Hepatocyte (in vitro differentiated cells): ENCODE results near the gene CST11.

ENCODE experiments used
- EZH2 ChIP-seq: fragments of 200-600 bp; sonication (generic); IDR thresholded peaks from 2 replicates; pipeline ENCODE4 v1.6.1; 2016; ENCODE audit warnings: antibody characterized with exemption, mild to moderate bottlenecking, borderline replicate concordance
- TF ChIP-seq, protein P1 (sequence below): fragments of 200-600 bp; sonication (generic); IDR thresholded peaks from 2 replicates; pipeline ENCODE4 v1.5.1; 2016; ENCODE audit warnings: antibody characterized with exemption, mild to moderate bottlenecking; ENCODE audit not compliant: poor library complexity

DNA sequence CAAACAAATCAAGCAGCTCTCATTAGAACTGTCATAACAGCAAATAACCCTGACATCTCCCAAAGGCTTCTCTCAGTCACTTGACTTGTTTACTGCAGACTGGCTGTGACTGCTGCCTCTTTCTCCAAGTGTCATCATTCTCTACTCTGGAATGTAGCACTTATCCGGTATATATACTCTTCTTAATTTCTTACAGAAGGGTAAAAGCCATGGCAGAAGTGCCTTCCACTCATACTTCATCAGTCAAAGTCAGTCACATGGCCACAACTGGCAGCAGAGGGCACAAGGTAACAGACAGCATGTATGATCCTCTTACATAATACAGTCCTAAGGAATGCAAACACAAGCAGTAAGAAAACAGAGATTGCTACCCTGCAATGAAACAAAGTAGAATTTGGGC lies 40.6 kb downstream of the CST11 start:
- TF ChIP-seq, protein P1, sequence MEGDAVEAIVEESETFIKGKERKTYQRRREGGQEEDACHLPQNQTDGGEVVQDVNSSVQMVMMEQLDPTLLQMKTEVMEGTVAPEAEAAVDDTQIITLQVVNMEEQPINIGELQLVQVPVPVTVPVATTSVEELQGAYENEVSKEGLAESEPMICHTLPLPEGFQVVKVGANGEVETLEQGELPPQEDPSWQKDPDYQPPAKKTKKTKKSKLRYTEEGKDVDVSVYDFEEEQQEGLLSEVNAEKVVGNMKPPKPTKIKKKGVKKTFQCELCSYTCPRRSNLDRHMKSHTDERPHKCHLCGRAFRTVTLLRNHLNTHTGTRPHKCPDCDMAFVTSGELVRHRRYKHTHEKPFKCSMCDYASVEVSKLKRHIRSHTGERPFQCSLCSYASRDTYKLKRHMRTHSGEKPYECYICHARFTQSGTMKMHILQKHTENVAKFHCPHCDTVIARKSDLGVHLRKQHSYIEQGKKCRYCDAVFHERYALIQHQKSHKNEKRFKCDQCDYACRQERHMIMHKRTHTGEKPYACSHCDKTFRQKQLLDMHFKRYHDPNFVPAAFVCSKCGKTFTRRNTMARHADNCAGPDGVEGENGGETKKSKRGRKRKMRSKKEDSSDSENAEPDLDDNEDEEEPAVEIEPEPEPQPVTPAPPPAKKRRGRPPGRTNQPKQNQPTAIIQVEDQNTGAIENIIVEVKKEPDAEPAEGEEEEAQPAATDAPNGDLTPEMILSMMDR, result no peak
- no peak for TF ChIP-seq EZH2
